HG03571 (cell line): Measurements from ENCODE around the gene PCOLCE2.
A peak's percentile ranks its signal among the peaks of the same experiment; 100 is the strongest.

Experiments used
- ATAC-seq: cut with Tn5 transposase; IDR thresholded peaks from one replicate; pipeline ENCODE4 v1.9.1; 2021; ENCODE audit not compliant: unreplicated experiment

Gene PCOLCE2, protein sequence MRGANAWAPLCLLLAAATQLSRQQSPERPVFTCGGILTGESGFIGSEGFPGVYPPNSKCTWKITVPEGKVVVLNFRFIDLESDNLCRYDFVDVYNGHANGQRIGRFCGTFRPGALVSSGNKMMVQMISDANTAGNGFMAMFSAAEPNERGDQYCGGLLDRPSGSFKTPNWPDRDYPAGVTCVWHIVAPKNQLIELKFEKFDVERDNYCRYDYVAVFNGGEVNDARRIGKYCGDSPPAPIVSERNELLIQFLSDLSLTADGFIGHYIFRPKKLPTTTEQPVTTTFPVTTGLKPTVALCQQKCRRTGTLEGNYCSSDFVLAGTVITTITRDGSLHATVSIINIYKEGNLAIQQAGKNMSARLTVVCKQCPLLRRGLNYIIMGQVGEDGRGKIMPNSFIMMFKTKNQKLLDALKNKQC

GRCh38 chr3:142888481-142889211 lies at the start of gene PCOLCE2:
Gene PCOLCE2, minus strand, starts transcription at chr3:142889083. Its CDS starts 187 bp downstream, at chr3:142888896.
- ATAC-seq = no peak

- ATAC-seq = no peak
Measured at GRCh38 chr3:142935963-142936362, 47.1 kb upstream of the PCOLCE2 start.

DNA sequence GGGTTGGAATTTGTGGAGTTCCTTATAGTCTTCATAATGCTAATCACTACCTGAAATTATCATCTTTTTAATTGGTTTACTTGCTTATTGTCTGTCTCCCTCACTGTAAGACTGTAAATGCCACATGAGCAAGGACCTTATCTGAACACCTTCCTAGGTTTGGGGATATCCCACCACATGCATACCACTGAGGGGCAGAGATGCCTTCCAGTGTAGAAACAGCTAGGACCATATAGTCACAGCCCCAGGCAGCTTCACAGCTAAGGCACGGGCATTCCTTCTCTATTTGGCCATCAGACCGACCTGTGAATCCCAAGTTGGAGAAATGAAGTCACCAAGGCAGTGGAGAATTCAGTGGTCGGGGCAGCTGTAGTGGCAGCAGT lies 46.0 kb upstream of the PCOLCE2 start:
- no peak for ATAC-seq

DNA sequence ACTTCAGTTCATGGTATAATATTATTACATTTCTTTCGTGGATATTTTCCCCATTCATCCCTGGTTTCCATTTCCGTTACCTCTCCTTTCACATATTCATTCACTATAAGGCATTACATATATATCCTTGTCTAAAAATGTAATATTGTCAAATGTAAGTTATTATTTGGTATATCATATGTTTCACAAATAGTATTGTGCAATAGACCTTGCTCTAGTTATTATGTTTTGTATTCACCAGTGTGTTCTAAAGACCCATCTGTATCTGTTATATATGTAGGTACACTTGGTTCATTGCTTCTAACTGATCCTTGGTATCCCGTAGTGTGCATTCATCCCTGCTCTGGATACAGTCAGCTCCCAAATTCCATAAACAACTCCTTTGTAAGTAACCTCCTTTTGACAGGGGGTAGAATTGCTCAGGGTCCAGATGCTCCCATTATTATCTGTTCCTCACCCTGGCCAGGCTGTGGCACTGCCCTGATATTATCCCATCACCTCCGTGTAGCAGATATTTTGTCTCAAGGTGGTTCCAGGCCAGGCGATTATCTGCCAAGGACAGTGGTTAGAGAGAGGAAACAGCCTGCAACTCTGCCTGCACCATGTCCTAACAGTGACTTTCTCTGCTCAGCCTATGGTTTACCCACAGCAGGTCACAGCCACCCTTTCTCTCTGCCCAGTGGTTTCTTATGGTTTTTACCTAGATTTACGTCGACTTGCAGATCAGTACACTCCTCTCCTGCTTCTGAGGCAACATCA lies 45.4 kb upstream of the PCOLCE2 start:
- ATAC-seq = no peak

GRCh38 chr3:142931222-142931621 lies 42.3 kb upstream of the PCOLCE2 start:
- ATAC-seq = peak; percentile 78

- ATAC-seq = no peak
Measured at GRCh38 chr3:142930463-142930862, 41.6 kb upstream of the PCOLCE2 start.

DNA sequence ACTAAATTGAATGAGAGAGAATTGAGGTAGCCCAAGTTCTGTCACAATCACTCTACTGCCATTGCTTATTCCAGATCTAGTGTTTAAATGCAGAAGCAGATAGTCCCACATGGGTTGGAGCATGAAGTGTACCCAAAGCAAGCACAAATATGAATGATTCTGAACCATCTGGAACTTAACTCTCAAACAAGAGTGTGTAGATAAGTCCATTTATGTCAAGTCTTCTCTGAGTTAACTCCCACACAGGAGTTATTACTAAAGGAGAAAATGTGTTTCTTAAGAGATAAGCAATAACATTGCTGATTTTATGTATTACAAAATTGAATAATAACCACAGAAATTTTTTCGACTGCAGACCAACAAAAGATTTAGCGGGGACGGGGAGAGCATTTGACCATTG lies 41.0 kb upstream of the PCOLCE2 start:
- no peak for ATAC-seq

DNA sequence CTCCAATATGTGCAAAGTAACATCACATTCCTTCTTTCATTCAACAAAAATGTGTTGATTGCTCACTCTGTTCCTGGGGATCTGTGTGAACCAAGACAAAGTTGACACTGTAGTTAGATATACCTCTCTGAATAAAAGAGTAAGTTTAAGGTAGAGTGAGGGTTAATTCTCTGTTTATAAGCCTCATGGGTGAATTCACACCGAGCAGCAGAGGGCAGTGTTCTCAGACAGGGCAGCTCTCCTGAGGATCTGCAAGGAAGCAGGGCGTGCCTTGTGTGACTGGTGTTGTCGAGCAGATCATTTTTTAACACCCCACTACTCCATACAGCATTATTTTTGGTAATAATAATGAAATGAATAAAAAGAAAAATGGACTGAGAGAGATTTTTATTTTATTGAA lies 40.2 kb upstream of the PCOLCE2 start:
- no peak for ATAC-seq

GRCh38 chr3:142926368-142926944 lies 37.6 kb upstream of the PCOLCE2 start:
- no peak for ATAC-seq

DNA sequence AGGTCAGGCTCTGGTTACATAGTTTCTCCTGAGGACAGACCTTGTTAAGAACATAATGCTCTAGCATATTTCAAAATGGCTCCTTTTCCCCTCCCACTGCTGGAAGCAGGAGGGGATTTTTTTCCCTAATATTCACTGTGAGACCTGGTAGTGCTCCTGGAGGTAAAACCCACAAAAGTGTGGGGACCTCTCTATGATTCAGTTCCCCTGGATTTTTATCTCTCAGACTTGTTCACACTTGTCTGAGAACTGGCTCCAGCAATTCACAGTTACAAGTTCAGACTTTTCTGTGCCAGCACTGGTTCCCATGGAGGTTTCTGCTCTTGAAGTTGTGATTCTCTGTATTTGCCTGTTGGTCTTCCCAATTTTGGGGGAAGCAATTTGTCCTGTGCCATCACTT lies 36.3 kb upstream of the PCOLCE2 start:
- no peak for ATAC-seq

DNA sequence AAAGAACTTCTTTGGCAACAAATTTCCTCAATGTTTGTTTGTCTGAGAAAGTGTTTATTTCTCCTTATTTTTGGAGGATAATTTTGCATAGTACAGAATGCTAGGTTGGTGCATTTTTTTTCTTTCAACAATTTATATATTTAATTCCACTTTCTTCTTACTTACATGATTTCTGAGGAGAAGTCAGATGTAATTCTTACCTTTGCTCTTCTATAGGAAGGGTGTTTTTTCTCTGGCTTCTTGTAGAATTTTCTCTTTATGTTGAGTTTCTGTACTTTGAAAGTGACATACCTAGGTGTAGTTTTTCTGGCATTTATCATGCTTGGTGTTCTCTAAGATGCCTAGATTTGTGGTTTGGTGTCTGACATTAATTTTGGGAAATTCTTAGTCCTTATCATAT lies 34.8 kb upstream of the PCOLCE2 start:
- no peak for ATAC-seq

GRCh38 chr3:142916605-142917004 lies 27.7 kb upstream of the PCOLCE2 start:
- no peak for ATAC-seq

DNA sequence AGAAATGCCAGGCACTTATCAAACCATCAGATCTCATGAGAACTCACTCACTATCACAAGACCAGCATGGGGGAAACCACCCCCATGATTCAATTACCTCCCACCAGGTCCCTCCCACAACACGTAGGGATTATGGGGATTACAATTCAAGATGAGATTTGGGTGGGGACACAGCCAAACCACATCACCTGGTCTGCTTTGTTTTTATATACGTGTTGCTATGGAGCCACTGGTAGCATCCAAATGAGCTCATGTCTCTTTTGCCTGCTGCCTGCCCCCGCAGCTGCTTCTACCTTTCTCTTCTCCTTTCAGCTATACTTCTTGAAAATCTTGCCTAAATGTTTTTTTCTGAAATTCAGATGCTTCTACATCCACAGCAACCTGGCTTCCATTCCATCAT lies 26.8 kb upstream of the PCOLCE2 start:
- no peak for ATAC-seq

DNA sequence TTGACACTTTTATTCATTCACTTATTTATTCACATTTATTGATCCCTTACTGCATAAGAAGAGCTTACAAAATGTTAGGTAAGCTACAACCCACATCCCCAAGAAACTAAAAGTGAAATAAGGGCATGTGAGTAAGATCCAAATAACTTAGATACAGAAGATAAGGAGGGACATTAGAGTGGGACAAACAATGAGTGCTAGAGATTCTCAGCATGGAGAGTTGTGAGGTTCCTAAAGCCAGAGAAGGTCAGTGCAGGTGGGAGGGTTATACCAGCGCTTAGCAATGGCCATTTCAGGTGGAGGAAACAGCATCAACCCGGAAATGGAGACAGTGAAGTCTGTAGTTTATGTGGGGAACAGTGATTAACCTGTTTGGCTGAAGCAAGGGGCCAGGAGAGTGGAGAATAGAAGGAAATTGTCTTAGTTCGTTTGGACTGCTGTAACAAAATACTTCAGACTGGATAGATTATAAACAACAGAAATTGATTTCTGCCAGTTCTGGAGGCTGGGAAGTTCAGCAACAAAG lies 25.5 kb upstream of the PCOLCE2 start:
- no peak for ATAC-seq

DNA sequence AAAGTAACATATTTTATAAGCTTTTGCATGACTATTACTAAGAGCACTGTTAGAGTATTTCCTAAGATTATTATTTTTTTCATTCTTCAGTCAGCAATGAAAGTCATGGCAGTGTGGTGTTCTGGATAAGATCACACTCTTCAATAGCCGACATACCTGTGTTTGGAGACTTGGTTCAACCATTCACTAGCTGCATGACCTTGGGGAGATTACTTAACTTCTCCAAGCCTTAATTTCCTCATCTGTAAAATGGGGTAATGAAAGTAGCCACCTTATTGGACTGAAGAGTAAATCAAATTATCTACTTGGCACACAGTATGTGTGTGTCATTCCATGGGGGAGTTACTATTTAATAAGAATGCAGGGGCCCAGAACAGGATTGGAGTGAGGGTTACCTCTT lies 24.5 kb upstream of the PCOLCE2 start:
- no peak for ATAC-seq

DNA sequence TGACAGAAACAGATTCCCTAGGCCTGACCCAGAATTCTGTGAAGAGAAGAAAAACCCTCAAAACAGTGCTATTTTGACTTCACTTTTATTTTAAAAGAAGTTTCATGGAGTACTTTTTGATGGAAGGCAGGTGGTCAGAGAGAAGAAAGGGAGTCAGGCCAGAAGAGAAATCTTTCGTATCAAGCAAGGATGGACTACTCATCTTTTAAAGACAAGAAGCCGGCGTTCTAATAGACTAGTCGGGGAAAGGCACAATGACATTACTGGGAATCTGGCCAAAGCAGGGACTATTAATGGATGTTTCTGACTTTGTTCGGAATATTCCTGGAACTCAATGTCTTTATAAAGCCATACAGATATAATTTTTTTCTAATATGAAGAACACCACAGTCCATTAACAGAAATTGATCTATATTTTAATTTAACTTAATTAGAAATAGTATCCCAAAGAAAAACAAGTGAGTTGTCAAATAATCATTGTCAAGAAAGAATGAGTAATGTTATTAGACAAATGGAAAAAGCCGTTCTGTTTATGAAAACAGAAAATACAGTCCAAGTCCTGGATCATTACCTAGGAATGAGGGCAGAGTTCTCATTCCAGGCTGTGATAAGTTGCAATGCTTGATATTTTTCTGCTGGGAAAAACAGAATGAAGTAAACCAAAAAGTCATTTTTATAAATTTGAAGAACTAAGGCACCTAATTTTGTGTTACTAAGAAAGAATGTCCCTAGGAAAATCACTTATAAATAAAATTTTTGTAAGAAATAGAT lies 23.7 kb upstream of the PCOLCE2 start:
- no peak for ATAC-seq

DNA sequence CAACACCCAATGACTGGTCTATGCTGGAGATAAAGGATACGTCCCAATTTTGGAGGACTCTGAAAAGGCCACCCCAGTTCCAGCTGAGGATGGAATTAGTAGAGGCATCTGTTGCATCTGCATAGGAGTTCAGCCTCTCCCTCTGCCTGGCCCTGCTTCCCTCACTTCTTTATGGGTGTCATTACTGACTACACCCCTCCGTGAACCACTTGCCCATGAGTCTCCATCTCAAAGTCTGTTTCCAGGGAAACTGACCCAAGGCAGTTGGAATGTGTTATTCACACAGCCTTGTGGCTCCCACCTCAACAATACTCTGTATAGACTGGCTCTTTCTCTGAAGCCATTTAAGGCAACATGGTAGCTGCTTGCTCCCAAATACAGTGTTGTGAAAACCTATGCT lies 21.4 kb upstream of the PCOLCE2 start:
- ATAC-seq = no peak

- no peak for ATAC-seq
Measured at GRCh38 chr3:142909282-142909681, 20.4 kb upstream of the PCOLCE2 start.

GRCh38 chr3:142907996-142908395 lies 19.1 kb upstream of the PCOLCE2 start:
- no peak for ATAC-seq
